Keratinocyte (primary cell): ENCODE data around the gene FRMPD4.

Source experiments
- EZH2 ChIP-seq: IDR thresholded peaks from one replicate; pipeline ENCODE4 v1.6.1; 2012; ENCODE audit warnings: inconsistent platforms, mild to moderate bottlenecking, low read length, moderate library complexity
- TF ChIP-seq, protein P1 (sequence below), 3 experiments: IDR thresholded peaks in 1 of 3; conservative IDR thresholded peaks in 1 of 3; optimal IDR thresholded peaks in 1 of 3; 2 replicates in 2 of 3; 3 replicates in 1 of 3; pipeline versions ENCODE3 to v1.5.1; 2011; ENCODE audit warnings: low read length in 3 of 3, mild to moderate bottlenecking in 3 of 3, moderate library complexity in 2 of 3, control low read depth in 1 of 3, inconsistent platforms in 1 of 3; ENCODE audit not compliant: insufficient read depth in 2 of 3; ENCODE audit errors: extremely low read depth in 1 of 3

DNA sequence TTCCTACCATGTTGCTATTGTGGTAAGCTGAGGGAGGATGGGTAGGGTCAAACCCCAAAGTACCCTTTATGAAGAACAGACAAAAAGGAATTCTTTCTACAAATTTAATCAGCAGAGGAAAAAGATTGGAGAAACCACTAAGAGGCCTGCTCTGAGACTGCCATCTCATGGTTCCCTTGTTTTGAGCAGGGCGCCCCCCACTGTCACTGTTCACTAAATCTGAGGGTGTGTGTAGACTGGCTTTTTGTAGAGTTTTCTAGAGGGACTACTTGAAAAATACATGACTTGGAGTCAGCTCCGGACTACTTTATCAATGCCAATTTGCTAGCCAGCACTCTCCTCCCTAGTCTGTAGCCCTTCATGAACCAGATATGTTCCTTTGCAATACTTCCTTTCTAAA, 324.8 kb downstream of the FRMPD4 start:
- TF ChIP-seq EZH2: no peak
- TF ChIP-seq, protein P1, sequence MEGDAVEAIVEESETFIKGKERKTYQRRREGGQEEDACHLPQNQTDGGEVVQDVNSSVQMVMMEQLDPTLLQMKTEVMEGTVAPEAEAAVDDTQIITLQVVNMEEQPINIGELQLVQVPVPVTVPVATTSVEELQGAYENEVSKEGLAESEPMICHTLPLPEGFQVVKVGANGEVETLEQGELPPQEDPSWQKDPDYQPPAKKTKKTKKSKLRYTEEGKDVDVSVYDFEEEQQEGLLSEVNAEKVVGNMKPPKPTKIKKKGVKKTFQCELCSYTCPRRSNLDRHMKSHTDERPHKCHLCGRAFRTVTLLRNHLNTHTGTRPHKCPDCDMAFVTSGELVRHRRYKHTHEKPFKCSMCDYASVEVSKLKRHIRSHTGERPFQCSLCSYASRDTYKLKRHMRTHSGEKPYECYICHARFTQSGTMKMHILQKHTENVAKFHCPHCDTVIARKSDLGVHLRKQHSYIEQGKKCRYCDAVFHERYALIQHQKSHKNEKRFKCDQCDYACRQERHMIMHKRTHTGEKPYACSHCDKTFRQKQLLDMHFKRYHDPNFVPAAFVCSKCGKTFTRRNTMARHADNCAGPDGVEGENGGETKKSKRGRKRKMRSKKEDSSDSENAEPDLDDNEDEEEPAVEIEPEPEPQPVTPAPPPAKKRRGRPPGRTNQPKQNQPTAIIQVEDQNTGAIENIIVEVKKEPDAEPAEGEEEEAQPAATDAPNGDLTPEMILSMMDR (optimal IDR thresholded peaks at IDR 0.05 in 1 of 3, IDR thresholded peaks at IDR 0.05 in 1 of 3, conservative IDR thresholded peaks at IDR 0.05 in 1 of 3; ENCODE audit: extremely low read depth in 1 of 3, insufficient read depth in 2 of 3, low read length in 3 of 3): no peak
